Natural killer cell (primary cell): Measurements from ENCODE around the gene ZNF652. TPM values are rescaled to one million over a fixed set of nuclear protein-coding genes. Genes with fewer than 3 reads are reported as not detected.

Experiments
- ATAC-seq, 3 donors: fragments of 150-1000 bp in 2 of 3; fragments of 200-7000 bp in 1 of 3; cut with Tn5 transposase; 1 replicate in 1 of 3; 2 replicates in 2 of 3; pipeline ENCODE4 v1.10.0; 2021; ENCODE audit warnings: mild to moderate bottlenecking in 2 of 3, moderate library complexity in 2 of 3
- DNase-seq, 2 donors: peaks; one replicate each; pipeline versions ENCODE4 v3.0.0 to v3.0.0-alpha.2; 2013 to 2021; ENCODE audit warnings: mixed read lengths in 1 of 2
- H3K27ac ChIP-seq: one replicate; pipeline ENCODE4 v1.5.1; 2013; ENCODE audit warnings: mild to moderate bottlenecking, low read length
- H3K27me3 ChIP-seq: one replicate; pipeline ENCODE4 v1.6.1; 2013; ENCODE audit warnings: low read length; ENCODE audit not compliant: control insufficient read depth, insufficient read depth
- H3K36me3 ChIP-seq: one replicate; pipeline ENCODE4 v1.6.1; 2013; ENCODE audit warnings: low read length; ENCODE audit not compliant: control insufficient read depth, insufficient read depth
- H3K4me1 ChIP-seq: one replicate; pipeline ENCODE4 v1.6.1; 2013; ENCODE audit warnings: low read length; ENCODE audit not compliant: control insufficient read depth, insufficient read depth
- H3K4me3 ChIP-seq: one replicate; pipeline ENCODE4 v1.5.1; 2013; ENCODE audit warnings: low read length
- H3K9me3 ChIP-seq: one replicate; pipeline ENCODE4 v1.6.1; 2013; ENCODE audit warnings: low read length; ENCODE audit not compliant: control insufficient read depth, insufficient read depth
- H3K27ac Mint-ChIP-seq, 2 donors: one replicate each; pipeline ENCODE4 v1.8.0; 2022; ENCODE audit warnings: mild to moderate bottlenecking in 2 of 2, mixed read lengths in 2 of 2, moderate library complexity in 1 of 2
- H3K27me3 Mint-ChIP-seq, 2 donors: one replicate each; pipeline ENCODE4 v1.8.0; 2022; ENCODE audit warnings: low read depth in 2 of 2, mixed read lengths in 2 of 2
- H3K36me3 Mint-ChIP-seq: one replicate; pipeline ENCODE4 v1.8.0; 2022; ENCODE audit warnings: mixed read lengths
- H3K4me1 Mint-ChIP-seq, 2 donors: one replicate each; pipeline ENCODE4 v1.8.0; 2022; ENCODE audit warnings: mixed read lengths in 2 of 2
- H3K4me3 Mint-ChIP-seq: one replicate; pipeline ENCODE4 v1.8.0; 2022; ENCODE audit warnings: mild to moderate bottlenecking, moderate library complexity, mixed read lengths
- H3K9me3 Mint-ChIP-seq, 2 donors: one replicate each; pipeline ENCODE4 v1.8.0; 2022; ENCODE audit warnings: mixed read lengths in 2 of 2
- WGBS: methylation state at CpG from one replicate; pipeline ENCODE4 v1.1.7; 2013; ENCODE audit warnings: missing lambda C conversion rate; ENCODE audit not compliant: insufficient coverage; 5-methylcytosine and 5-hydroxymethylcytosine counted together
- intact Hi-C: fragments of 100-400 bp; cut with micrococcal nuclease; formaldehyde crosslinking; loops from one replicate; pipeline ENCODE4 v1.14.2; 2022
- total RNA-seq, 4 donors: library from RNA; stranded (reverse); fragments of 120-200 nt in 1 of 4; gene quantifications; one replicate each; pipeline versions ENCODE4 v1.2.3 to v1.2.4, GENCODE V29; 2013 to 2022
- TF ChIP-seq, protein P1 (sequence below): fragments of 200-600 bp; IDR thresholded peaks from one replicate; pipeline ENCODE4 v1.8.0; 2022; ENCODE audit warnings: antibody characterized with exemption

The ZNF652 gene
- total RNA-seq, 3 donors from 2014 or later (not counting 1 experiment from before 2014, with no cell fraction given) = 53.8 to 79.1 (median 73.3) TPM

DNA sequence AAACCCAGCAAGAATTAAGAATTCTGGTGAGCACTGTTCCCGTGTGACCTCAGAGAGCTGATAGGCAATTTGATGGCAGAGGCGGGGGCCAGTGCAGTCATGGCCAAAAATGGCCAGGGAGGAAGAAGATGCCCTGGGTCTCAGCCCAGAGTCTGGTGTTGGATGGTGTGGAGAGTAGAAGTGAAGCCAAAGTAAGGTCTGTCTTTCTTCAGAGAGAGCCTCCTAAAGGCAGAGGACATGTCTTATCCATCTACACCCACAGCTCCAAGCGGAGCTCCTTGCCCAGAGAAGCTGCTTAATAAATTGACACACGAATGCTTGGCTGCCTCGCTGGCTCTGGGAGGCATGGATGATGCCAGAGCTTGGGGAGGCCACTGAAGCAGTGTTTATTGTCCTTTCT is 19.7 kb upstream of the ZNF652 start:
- intact Hi-C loops = no loop called here
- no peak overlapping the region for H3K27ac Mint-ChIP-seq
- no peaks in the 10 kb centered on the region for H3K36me3 ChIP-seq
- TF ChIP-seq, protein P1, sequence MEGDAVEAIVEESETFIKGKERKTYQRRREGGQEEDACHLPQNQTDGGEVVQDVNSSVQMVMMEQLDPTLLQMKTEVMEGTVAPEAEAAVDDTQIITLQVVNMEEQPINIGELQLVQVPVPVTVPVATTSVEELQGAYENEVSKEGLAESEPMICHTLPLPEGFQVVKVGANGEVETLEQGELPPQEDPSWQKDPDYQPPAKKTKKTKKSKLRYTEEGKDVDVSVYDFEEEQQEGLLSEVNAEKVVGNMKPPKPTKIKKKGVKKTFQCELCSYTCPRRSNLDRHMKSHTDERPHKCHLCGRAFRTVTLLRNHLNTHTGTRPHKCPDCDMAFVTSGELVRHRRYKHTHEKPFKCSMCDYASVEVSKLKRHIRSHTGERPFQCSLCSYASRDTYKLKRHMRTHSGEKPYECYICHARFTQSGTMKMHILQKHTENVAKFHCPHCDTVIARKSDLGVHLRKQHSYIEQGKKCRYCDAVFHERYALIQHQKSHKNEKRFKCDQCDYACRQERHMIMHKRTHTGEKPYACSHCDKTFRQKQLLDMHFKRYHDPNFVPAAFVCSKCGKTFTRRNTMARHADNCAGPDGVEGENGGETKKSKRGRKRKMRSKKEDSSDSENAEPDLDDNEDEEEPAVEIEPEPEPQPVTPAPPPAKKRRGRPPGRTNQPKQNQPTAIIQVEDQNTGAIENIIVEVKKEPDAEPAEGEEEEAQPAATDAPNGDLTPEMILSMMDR = no peak
- no peaks in the 10 kb centered on the region for H3K9me3 Mint-ChIP-seq
- no peaks in the 10 kb centered on the region for H3K27me3 Mint-ChIP-seq
- no peak overlapping the region for H3K4me3 Mint-ChIP-seq
- H3K4me1 ChIP-seq = no peaks in the 10 kb centered on the region
- H3K9me3 ChIP-seq = no peaks in the 10 kb centered on the region
- no peaks in the 10 kb centered on the region for H3K27me3 ChIP-seq
- ATAC-seq (no peak), DNase-seq (no peak)
- H3K27ac ChIP-seq = no peak overlapping the region
- H3K36me3 Mint-ChIP-seq = no peaks in the 10 kb centered on the region
- no peak overlapping the region for H3K4me3 ChIP-seq
- peaks cover 0 to 9% of the 10 kb centered on the region in 2 donors for H3K4me1 Mint-ChIP-seq
- 93% methylated on average over 5 of the region's 5 CpGs for WGBS

DNA sequence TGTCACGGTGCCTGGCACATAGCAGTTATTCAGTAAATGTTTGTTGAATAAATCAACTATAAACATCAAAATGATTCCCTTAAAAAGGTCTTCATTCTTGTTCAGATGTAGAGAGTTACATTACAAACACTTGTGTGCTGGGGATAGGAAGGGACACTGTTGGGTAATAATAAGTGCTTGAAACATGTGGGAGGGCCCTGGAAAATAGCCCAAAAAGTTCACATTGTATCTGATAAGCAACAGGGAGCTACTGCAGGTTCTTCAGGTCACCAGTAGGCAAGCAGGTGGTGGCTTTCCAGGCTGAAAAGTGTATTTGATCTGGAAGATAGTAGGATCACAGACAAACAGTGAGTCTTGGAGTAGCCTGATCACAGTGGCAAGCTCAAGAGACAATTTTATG is 19.0 kb upstream of the ZNF652 start:
- no peak for ATAC-seq
- Histone ChIP-seq H3K4me1 (no peaks in the 10 kb centered on the region), H3K4me3 (no peak overlapping the region), H3K27me3 (no peaks in the 10 kb centered on the region), H3K9me3 (no peaks in the 10 kb centered on the region), H3K27ac (no peak overlapping the region), H3K36me3 (no peaks in the 10 kb centered on the region)
- TF ChIP-seq, protein P1 = no peak
- H3K36me3 Mint-ChIP-seq = no peaks in the 10 kb centered on the region
- no peak overlapping the region for H3K4me3 Mint-ChIP-seq
- intact Hi-C loops = no loop called here
- peaks cover 0 to 5% of the 10 kb centered on the region in 2 donors for H3K4me1 Mint-ChIP-seq
- no peaks in the 10 kb centered on the region for H3K9me3 Mint-ChIP-seq
- no peak for DNase-seq
- WGBS = no CpG with 5 or more reads among the region's 1 CpG
- no peaks in the 10 kb centered on the region for H3K27me3 Mint-ChIP-seq
- H3K27ac Mint-ChIP-seq = no peak overlapping the region

DNA sequence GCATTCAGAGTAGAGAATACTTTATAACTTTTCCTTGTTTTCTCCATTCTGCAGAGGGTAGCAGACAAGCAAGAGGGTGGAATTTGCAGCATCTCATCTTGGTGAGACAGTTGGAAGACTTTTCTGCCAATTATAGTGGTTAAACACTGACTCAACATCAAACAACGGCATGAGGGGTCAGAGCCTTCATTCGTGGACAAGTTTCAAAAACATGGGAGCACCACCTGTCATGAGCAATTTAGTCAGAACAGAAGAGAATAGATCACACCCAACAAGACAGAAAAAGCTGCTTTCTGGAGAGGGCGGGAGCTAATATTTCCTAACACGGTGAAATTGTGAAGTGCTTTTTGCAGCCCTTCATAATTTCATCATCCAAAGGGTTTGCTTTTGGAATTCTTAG is 17.9 kb upstream of the ZNF652 start:
- Mint-ChIP-seq H3K4me1 (peaks cover 0 to 5% of the 10 kb centered on the region in 2 donors), H3K27me3 (no peaks in the 10 kb centered on the region), H3K27ac (no peak overlapping the region), H3K4me3 (no peak overlapping the region), H3K36me3 (no peaks in the 10 kb centered on the region), H3K9me3 (no peaks in the 10 kb centered on the region)
- Histone ChIP-seq H3K4me1 (no peaks in the 10 kb centered on the region), H3K27me3 (no peaks in the 10 kb centered on the region), H3K36me3 (no peaks in the 10 kb centered on the region), H3K9me3 (no peaks in the 10 kb centered on the region), H3K4me3 (no peak overlapping the region), H3K27ac (no peak overlapping the region)
- DNase-seq = no peak
- TF ChIP-seq, protein P1 = no peak
- 81% methylated on average over 4 of the region's 4 CpGs for WGBS
- ATAC-seq = no peak
- intact Hi-C loops = no loop called here

DNA sequence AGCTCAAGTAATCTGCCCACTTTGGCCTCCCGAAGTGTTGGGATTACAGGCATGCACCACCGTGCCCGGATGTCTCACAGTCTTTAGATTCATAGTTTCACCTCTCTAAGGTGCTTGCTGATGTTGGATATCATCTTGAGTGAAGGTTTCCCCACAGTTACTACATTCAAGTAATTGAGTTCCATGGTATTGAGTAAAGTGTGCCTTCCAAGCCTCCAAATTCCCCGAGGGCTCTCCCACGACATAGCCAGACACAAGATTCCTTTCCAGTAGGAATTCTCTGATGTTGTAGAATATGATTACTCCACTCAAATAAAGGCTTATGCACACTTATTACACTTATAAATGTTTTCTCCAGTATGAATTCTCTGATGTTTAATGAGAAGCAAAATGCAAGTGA is 16.3 kb upstream of the ZNF652 start:
- H3K4me1 Mint-ChIP-seq = no peaks in the 10 kb centered on the region
- H3K36me3 Mint-ChIP-seq = no peaks in the 10 kb centered on the region
- H3K4me1 ChIP-seq = no peaks in the 10 kb centered on the region

More for the DNA sequence above, 16.3 kb upstream of the ZNF652 start:
- ATAC-seq (no peak), DNase-seq (no peak)
- H3K27ac ChIP-seq = no peak overlapping the region
- no peaks in the 10 kb centered on the region for H3K27me3 ChIP-seq
- 84% methylated on average over 3 of the region's 5 CpGs for WGBS
- H3K9me3 ChIP-seq = no peaks in the 10 kb centered on the region
- intact Hi-C loops = no loop called here
- H3K27ac Mint-ChIP-seq = no peak overlapping the region
- TF ChIP-seq, protein P1 = no peak
- no peak overlapping the region for H3K4me3 ChIP-seq
- no peaks in the 10 kb centered on the region for H3K9me3 Mint-ChIP-seq
- no peak overlapping the region for H3K4me3 Mint-ChIP-seq
- no peaks in the 10 kb centered on the region for H3K27me3 Mint-ChIP-seq
- no peaks in the 10 kb centered on the region for H3K36me3 ChIP-seq
